ENCODE results near the gene DAP.
"Not testable (repeated sequence)": the region's sequence is repeated elsewhere in the genome, so short reads cannot be mapped to it uniquely, and the experiment has no call there.

Gene DAP

GRCh38 chr5:10649666-10650380, 111.2 kb downstream of the DAP start:
- DNase-seq = no peak

- DNase-seq = no peak
Measured at GRCh38 chr5:10648806-10649665, 112.0 kb downstream of the DAP start.

GRCh38 chr5:10647640-10648039, 113.4 kb downstream of the DAP start:
- DNase-seq = no peak

GRCh38 chr5:10645671-10646070, 115.4 kb downstream of the DAP start:
- no peak for DNase-seq

- no peak for DNase-seq
Measured at GRCh38 chr5:10645146-10645545, 115.9 kb downstream of the DAP start.

GRCh38 chr5:10644192-10644591, 116.8 kb downstream of the DAP start:
- DNase-seq = no peak

- no peak for DNase-seq
Measured at GRCh38 chr5:10642367-10642766, 118.7 kb downstream of the DAP start.

GRCh38 chr5:10639846-10640368, 121.1 kb downstream of the DAP start:
- DNase-seq = no peak

- not testable (repeated sequence) for DNase-seq
Measured at GRCh38 chr5:10638723-10639122, 122.3 kb downstream of the DAP start.

GRCh38 chr5:10637944-10638343, 123.1 kb downstream of the DAP start:
- DNase-seq = no peak

- no peak for DNase-seq
Measured at GRCh38 chr5:10636363-10637142, 124.5 kb downstream of the DAP start.

GRCh38 chr5:10635867-10636350, 125.1 kb downstream of the DAP start:
- DNase-seq = peak; percentile 37

- peak; percentile 94 for DNase-seq
Measured at GRCh38 chr5:10635257-10635866, 125.7 kb downstream of the DAP start.

- no peak for DNase-seq
Measured at GRCh38 chr5:10634562-10634961, 126.5 kb downstream of the DAP start.

- peak; percentile 29 for DNase-seq
Measured at GRCh38 chr5:10634050-10634449, 127.0 kb downstream of the DAP start.

GRCh38 chr5:10633271-10634049, 127.6 kb downstream of the DAP start:
- peak; percentile 46 for DNase-seq

GRCh38 chr5:10632110-10632761, 128.8 kb downstream of the DAP start:
- peak; percentile 83 for DNase-seq

GRCh38 chr5:10631316-10631996, 129.6 kb downstream of the DAP start:
- no peak for DNase-seq

- not testable (repeated sequence) for DNase-seq
Measured at GRCh38 chr5:10630744-10631143, 130.3 kb downstream of the DAP start.

- no peak for DNase-seq
Measured at GRCh38 chr5:10630126-10630525, 130.9 kb downstream of the DAP start.
